GM21526 (cell line): Measurements from ENCODE around the gene TBC1D21.

Experiments
- ATAC-seq: cut with Tn5 transposase; IDR thresholded peaks from one replicate; pipeline ENCODE4 v1.9.1; 2021; ENCODE audit warnings: moderate library complexity; ENCODE audit not compliant: unreplicated experiment, low FRiP score

The TBC1D21 gene, protein sequence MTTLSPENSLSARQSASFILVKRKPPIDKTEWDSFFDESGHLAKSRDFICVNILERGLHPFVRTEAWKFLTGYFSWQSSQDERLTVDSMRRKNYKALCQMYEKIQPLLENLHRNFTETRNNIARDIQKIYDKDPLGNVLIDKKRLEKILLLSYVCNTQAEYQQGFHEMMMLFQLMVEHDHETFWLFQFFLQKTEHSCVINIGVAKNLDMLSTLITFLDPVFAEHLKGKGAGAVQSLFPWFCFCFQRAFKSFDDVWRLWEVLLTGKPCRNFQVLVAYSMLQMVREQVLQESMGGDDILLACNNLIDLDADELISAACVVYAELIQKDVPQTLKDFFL

DNA sequence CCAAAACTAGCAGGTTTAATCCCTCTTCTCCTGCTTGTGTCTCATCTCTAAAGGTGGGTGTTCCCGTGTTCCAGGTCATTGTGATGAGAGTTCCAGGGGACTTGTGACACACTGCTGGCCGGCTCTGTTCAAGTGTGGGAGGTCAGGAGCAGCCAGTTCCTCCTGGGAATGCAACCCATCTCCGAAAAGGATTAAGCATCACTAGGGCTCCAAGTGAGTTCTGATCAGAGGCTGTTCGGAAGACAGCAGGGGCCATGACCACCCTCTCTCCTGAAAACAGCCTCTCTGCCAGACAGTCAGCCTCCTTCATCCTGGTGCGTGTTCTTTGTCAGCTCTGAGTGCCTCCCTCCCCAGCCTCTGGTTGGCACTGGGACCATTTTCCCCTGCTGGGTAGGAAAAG is at the start of gene TBC1D21:
Gene TBC1D21, plus strand, starts transcription at position 109 of the 400 bp plus-strand sequence. Its CDS starts 146 bp downstream, at position 255.
- no peak for ATAC-seq

GRCh38 chr15:73826711-73827251 is 46.6 kb upstream of the TBC1D21 start:
- no peak for ATAC-seq

GRCh38 chr15:73829523-73829922 is 43.8 kb upstream of the TBC1D21 start:
- no peak for ATAC-seq

GRCh38 chr15:73832657-73833056 is 40.7 kb upstream of the TBC1D21 start:
- ATAC-seq: no peak

GRCh38 chr15:73836845-73837244 is 36.5 kb upstream of the TBC1D21 start:
- no peak for ATAC-seq

- no peak for ATAC-seq
Measured at GRCh38 chr15:73838831-73839426, 34.4 kb upstream of the TBC1D21 start.

DNA sequence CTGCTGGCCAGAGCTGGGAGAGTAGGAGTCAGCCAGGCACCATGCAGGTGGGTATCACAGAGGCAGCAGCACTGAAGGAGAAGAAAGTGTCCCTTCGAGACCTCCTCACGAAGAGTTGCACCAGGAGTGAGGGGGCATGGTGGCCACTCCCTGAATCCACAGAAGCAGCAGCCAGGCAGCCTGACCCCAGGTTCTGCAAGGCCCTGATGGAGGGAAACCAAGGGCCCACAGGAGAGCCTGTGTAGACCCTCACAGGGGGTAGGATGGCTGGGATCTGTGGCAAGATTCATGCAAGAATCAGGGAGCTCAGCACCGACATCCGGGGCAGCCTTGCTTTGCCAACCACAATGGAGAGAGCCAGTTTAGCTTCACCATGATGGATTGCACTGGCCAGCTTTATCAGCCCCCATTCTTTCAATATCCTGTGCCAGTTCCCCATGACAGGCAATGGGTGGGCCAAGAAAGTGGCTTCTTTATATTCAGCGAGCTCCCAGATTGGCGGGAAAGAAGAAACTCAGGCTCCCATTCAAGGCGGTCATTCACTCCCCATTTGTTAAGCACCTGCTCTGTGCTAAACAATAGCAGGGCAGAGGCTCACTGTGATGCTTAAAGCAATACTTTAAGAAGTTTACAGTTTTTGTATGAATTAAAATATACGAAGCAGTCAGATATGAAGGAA is 33.5 kb upstream of the TBC1D21 start:
- ATAC-seq: no peak

DNA sequence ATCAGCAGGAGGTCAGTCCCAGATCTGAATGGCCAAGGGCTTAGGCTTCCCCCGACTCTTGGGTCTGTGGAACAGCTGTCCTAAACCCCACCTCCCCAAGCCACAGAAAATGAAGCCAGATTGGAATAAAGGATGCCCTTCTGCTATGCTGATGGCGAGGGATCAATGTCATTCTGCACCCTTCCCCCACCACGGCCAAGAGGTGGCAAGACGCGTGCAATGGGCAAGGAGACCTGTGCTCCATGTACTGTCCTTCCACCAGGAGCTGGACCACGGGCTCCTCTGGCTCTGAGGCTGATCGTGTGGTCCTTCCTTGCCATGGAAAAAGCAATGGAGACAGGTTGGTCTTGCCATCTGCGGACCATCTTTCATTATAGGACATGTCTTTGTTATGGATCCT is 32.6 kb upstream of the TBC1D21 start:
- ATAC-seq: no peak

- ATAC-seq: no peak
Measured at GRCh38 chr15:73841756-73842725, 31.3 kb upstream of the TBC1D21 start.

- ATAC-seq: no peak
Measured at GRCh38 chr15:73843787-73844186, 29.6 kb upstream of the TBC1D21 start.

- no peak for ATAC-seq
Measured at GRCh38 chr15:73844356-73844755, 29.0 kb upstream of the TBC1D21 start.

DNA sequence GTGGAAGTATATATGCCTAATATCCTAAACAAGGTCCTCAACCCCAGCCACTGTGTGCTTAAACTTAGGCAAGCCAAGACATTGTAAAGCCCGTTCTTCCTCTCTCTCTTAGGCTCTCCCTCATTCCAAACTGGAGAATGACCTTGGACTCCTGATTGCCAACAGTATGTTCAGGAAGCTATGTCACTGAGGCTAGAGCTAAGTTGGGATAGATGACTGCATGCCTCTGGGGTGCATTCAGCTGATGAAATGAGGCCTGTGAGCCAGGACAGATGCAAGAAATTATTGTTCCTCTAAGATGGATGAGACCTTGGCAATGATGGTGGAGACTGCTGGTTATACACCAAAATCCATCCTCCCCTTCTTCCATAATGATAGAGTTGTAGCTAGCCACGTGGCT is 27.9 kb upstream of the TBC1D21 start:
- ATAC-seq: no peak

DNA sequence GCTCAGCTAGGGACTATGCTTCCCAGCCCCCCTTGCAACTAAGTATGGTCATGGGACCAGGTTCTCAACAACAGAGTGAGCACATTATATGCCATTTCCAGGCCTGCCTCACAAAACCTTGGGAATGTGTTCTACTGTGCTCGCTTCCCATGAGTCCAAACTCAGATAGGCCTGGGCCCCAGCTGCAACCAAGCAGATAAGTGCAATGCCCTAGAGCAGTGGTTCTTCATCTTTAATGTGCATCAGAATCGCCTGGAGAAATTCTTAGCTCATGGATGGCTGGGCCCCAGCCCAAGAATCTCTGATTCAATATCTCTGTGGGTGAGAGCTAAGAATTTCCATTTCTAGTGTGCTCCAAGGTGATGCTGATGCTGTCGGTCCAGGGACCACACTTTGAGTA is 27.5 kb upstream of the TBC1D21 start:
- no peak for ATAC-seq

DNA sequence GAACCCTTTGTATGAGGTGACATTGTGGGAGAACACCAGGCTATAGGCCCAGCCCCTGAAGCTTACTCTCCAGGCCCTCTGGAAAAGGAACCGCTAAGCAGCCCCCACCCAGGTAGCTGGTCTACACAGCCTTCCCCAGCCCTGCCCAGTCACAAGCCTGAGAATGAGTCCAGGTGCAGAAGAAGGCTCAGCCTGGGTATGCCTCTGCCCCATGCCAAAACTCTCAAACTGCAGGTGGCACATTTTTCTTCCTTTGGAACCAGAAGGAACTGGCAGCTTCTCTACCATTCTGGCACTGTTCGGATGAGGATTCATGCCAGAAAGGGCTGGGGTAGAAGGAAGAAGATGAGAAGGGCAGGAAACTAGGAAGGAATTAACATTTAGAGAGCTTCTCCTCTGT is 23.7 kb upstream of the TBC1D21 start:
- ATAC-seq: no peak

GRCh38 chr15:73850228-73850627 is 23.1 kb upstream of the TBC1D21 start:
- ATAC-seq: no peak

- no peak for ATAC-seq
Measured at GRCh38 chr15:73851689-73852088, 21.7 kb upstream of the TBC1D21 start.

DNA sequence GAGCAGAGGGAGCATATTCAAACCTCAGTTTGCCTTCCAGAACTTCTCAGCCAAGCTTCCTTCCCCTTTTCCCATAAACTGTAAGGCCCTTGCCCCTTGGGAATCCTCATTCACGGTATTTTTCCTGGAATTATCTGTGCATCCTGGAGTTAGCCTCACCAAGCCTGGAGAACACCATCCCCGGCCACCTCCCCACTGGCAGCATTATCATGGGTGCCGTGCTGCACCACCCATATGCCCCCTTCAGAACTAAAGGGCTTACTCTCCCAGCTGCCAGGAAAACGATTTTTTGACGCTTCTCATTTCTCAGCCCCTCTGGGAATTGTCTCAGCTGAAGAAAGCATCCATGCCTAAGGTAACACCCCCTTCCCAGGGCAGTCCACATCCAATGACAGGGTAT is 20.9 kb upstream of the TBC1D21 start:
- no peak for ATAC-seq

GRCh38 chr15:73854265-73854664 is 19.1 kb upstream of the TBC1D21 start:
- no peak for ATAC-seq

- no peak for ATAC-seq
Measured at GRCh38 chr15:73856458-73857192, 16.7 kb upstream of the TBC1D21 start.
